Heart right ventricle (tissue), 16 donors: ENCODE results near the gene GSTM5. TPM values are rescaled to one million over a fixed set of nuclear protein-coding genes. Genes with fewer than 3 reads are reported as not detected.
A peak's percentile ranks its signal among the peaks of the same experiment; 100 is the strongest.
"Not testable (repeated sequence)": the region's sequence is repeated elsewhere in the genome, so short reads cannot be mapped to it uniquely, and the experiment has no call there.

ENCODE experiments used
- ATAC-seq, 8 donors: fragments of 200-7000 bp; cut with Tn5 transposase; one replicate each; pipeline ENCODE4 v1.9.1; 2020; ENCODE audit warnings: mild to moderate bottlenecking in 8 of 8, moderate library complexity in 8 of 8, moderate number of reproducible peaks in 1 of 8
- DNase-seq, 2 donors: peaks; one replicate each; pipeline ENCODE4 v3.0.0-alpha.2; 2020
- H3K27ac ChIP-seq, 10 donors: fragments of 200-600 bp; sonication (generic) in 2 of 10; one replicate each; pipeline versions ENCODE4 v1.5.0 to v1.8.0; 2020 to 2022; ENCODE audit warnings: mild to moderate bottlenecking in 3 of 10
- H3K27me3 ChIP-seq, 7 donors: fragments of 200-600 bp; one replicate each; pipeline ENCODE4 v1.8.0; 2021 to 2022; ENCODE audit warnings: mild to moderate bottlenecking in 2 of 7
- H3K36me3 ChIP-seq, 9 donors: fragments of 200-600 bp; sonication (generic) in 1 of 9; one replicate each; pipeline versions ENCODE4 v1.5.0 to v1.8.0; 2020 to 2022; ENCODE audit warnings: mild to moderate bottlenecking in 2 of 9
- H3K4me1 ChIP-seq, 9 donors: fragments of 200-600 bp; sonication (generic) in 1 of 9; one replicate each; pipeline versions ENCODE4 v1.5.0 to v1.8.0; 2020 to 2022; ENCODE audit warnings: mild to moderate bottlenecking in 4 of 9
- H3K4me3 ChIP-seq, 10 donors: fragments of 200-600 bp; sonication (generic) in 2 of 10; one replicate each; pipeline versions ENCODE4 v1.5.0 to v1.8.0; 2020 to 2022; ENCODE audit warnings: mild to moderate bottlenecking in 7 of 10, moderate library complexity in 2 of 10
- H3K9me3 ChIP-seq, 11 donors: fragments of 200-600 bp in 10 of 11; sonication (generic) in 2 of 11; one replicate each; pipeline versions ENCODE4 v1.5.0 to v1.8.0; 2013 to 2022; ENCODE audit warnings: mild to moderate bottlenecking in 2 of 11, control low read depth in 1 of 11, moderate library complexity in 1 of 11
- WGBS, 2 donors: extraction: QIAGEN DNeasy Blood & Tissue Kit; methylation state at CpG; one replicate each; pipeline ENCODE4 v1.1.7; 2013; ENCODE audit warnings: inconsistent platforms in 1 of 2; 5-methylcytosine and 5-hydroxymethylcytosine counted together
- intact Hi-C, 10 donors: fragments of 100-400 bp; cut with DNase I; formaldehyde crosslinking; loops; one replicate each; pipeline versions ENCODE4 v1.11.1 to v1.14.2; 2022
- polyA plus RNA-seq, 2 donors: library from polyadenylated mRNA; stranded (reverse); fragments of 200-250 nt; gene quantifications; one replicate each; pipeline ENCODE4 v1.2.3, GENCODE V29; 2013
- total RNA-seq, 10 donors: library from RNA; stranded (reverse); fragmentation: NEBNext Ultra II Directional in 3 of 10; extraction: Animal tissue kit (Norgen Biotek cat#: 25700) in 3 of 10; gene quantifications; one replicate each; pipeline versions ENCODE4 v1.2.1 to v1.2.4, GENCODE V29; 2021 to 2023
- TF ChIP-seq, protein P1 (sequence below), 9 donors: fragments of 200-600 bp; sonication (generic) in 2 of 9; IDR thresholded peaks; one replicate each; pipeline versions ENCODE4 v1.5.0 to v1.8.0; 2021 to 2022; ENCODE audit warnings: antibody characterized with exemption in 9 of 9, mild to moderate bottlenecking in 5 of 9, moderate library complexity in 1 of 9
- donor health status: Arrhythmogenic right ventricular cardiomyopathy.
- donor health status: ischemic (EF 13 %, LVEDD 7.1; RV severe dilation, severe dysfunction).
- donor health status: healthy with polysubstance abuse.
- donor health status: DM: no; HTN: yes; CAD: no.
- donor health status: DM: no; HTN: no; CAD: no.
- donor health status: ischemic (EF 25% LVEDD 6.9; RV normal size, moderate dysfunction).
- donor health status: ischemic (EF 25% LVEDD 5.7; RV mildly dilated, moderate dysfunction).
- donor health status: healthy.
- donor health status: DM: yes; HTN: yes; CAD: no.
- donor health status: Ischemic cardiomyopathy.
- donor health status: ischemic (EF 35%, LVEDD 5.7; RV mildly dilated, moderate dysfunction).
- donor health status: nonischemic (EF 11% LVEDD 7.7; RV severe dilation, severe dysfunction).
- donor health status: DM: yes; HTN: yes; CAD: no.
- donor health status: PGD.
- donor health status: ischemic (EF 29% LVEDD 5.4; RV normal size, mild dysfunction).
- donor health status: nonischemic (EF 23%, LVEDD 6.1; RV moderate dilation, normal function).

GSTM5 gene
- total and polyA plus RNA-seq, 12 donors: 0.86 to 3.2 (median 2.0) TPM

DNA sequence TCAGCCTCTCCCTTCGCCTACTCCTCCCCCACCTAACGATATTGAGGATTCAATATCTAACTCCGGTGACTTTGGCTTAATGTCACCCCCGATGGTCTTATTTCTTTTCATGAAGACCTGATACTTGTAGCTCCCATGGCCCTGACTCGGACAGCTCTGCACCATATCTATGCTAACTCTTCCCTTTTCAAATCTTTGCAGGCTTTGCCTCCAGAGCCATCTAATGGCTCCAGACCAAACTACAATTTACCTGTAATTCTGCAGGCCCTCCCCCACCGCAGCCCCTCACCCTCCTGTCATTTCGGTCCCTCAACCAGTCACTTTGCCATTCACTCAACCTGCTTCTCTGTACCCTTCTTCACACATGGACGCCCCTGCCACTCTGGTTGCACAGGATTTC is 7.9 kb upstream of the GSTM5 start:
- TF ChIP-seq, protein P1, sequence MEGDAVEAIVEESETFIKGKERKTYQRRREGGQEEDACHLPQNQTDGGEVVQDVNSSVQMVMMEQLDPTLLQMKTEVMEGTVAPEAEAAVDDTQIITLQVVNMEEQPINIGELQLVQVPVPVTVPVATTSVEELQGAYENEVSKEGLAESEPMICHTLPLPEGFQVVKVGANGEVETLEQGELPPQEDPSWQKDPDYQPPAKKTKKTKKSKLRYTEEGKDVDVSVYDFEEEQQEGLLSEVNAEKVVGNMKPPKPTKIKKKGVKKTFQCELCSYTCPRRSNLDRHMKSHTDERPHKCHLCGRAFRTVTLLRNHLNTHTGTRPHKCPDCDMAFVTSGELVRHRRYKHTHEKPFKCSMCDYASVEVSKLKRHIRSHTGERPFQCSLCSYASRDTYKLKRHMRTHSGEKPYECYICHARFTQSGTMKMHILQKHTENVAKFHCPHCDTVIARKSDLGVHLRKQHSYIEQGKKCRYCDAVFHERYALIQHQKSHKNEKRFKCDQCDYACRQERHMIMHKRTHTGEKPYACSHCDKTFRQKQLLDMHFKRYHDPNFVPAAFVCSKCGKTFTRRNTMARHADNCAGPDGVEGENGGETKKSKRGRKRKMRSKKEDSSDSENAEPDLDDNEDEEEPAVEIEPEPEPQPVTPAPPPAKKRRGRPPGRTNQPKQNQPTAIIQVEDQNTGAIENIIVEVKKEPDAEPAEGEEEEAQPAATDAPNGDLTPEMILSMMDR (IDR thresholded peaks at IDR 0.05): no peak
- no peak overlapping the region for H3K4me3 ChIP-seq
- H3K27me3 ChIP-seq: no peaks in the 10 kb centered on the region
- H3K36me3 ChIP-seq: peaks cover 0 to 4% (median 0%) of the 10 kb centered on the region in 9 donors
- H3K9me3 ChIP-seq: peaks cover 0 to 28% (median 4%) of the 10 kb centered on the region in 11 donors
- H3K4me1 ChIP-seq: no peaks in the 10 kb centered on the region
- H3K27ac ChIP-seq: no peak overlapping the region
- ATAC-seq: no peak
- 74 to 83% methylated on average over 8 of the region's 8 CpGs for WGBS, 2 donors
- no peak for DNase-seq
- intact Hi-C loops: no loop called here

DNA sequence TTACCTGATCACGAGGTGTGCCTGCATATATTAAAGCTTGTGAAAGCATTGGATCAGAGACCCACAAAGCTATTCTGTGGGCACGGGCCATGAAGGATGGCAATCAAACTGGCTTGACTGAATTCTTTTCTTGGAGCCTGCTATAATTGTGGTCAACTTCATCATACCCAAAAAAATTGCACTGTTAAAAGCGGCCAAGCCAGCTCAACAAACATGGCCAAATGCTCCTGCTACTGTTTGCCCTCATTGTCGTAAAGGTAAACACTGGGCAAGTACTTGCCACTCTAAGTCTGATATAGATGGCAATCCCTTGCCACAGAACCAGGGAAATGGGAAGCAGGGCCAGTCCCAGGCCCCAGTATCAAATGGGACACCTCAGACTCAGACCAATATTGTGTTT is 6.6 kb upstream of the GSTM5 start:
- peaks cover 0 to 35% (median 4%) of the 10 kb centered on the region in 11 donors for H3K9me3 ChIP-seq
- WGBS, 2 donors: 90% methylated on average over 4 of the region's 4 CpGs
- H3K4me1 ChIP-seq: no peaks in the 10 kb centered on the region
- H3K27ac ChIP-seq: no peak overlapping the region
- no peak for ATAC-seq
- no peak for DNase-seq
- no peak overlapping the region for H3K4me3 ChIP-seq
- no peaks in the 10 kb centered on the region for H3K27me3 ChIP-seq
- TF ChIP-seq, protein P1 (IDR thresholded peaks at IDR 0.05): no peak
- H3K36me3 ChIP-seq: peaks cover 0 to 4% (median 0%) of the 10 kb centered on the region in 9 donors
- intact Hi-C loops: no loop called here

DNA sequence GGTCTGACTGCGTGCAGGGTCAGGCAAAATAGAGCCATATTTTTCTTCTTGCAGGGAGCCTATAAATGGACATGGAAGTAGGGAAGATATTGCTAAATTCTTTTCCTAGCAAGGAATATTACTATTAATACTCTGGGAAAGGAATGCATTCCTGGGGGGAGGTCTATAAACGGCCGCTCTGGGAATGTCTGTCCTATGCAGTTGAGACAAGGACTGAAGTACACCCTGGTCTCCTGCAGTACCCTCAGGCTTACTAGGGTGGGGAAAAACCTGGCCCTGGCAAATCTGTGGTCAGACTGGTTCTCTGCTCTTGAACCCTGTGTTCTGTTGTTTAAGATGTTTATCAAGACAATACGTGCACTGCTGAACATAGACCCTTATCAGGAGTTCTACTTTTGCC is 3.1 kb upstream of the GSTM5 start:
- H3K4me1 ChIP-seq, H3K27me3 ChIP-seq, H3K27ac ChIP-seq, H3K4me3 ChIP-seq, ATAC-seq, DNase-seq, intact Hi-C loops, H3K36me3 ChIP-seq: not testable (repeated sequence)
- peaks cover 0 to 21% (median 4%) of the 10 kb centered on the region in 11 donors for H3K9me3 ChIP-seq
- WGBS, 2 donors: 72 to 74% methylated on average over 4 of the region's 4 CpGs

DNA sequence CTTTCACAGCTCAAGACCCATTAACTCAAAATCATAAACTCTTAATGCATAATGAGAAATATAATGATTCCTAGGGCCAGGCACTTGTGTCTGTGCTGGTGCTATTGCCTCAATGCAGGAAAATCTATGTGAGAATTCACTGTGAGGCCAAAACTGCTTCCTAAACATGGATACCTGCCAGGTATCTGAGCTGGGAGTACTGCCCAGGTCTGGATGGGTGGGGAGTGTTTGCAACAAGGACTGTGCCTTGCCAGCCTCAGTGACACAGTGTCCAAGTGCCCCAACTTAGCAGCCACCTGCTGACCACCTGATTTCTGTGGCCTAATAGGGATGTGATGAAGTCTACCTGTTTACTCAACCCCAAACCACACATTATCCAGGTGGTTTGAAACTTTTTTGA is 2.2 kb upstream of the GSTM5 start:
- H3K27me3 ChIP-seq, H3K4me3 ChIP-seq, H3K36me3 ChIP-seq, H3K27ac ChIP-seq, DNase-seq, intact Hi-C loops, H3K4me1 ChIP-seq: not testable (repeated sequence)
- H3K9me3 ChIP-seq: peaks cover 0 to 21% (median 4%) of the 10 kb centered on the region in 11 donors
- peak in 1 of 8 donors; percentile 59 for ATAC-seq

DNA sequence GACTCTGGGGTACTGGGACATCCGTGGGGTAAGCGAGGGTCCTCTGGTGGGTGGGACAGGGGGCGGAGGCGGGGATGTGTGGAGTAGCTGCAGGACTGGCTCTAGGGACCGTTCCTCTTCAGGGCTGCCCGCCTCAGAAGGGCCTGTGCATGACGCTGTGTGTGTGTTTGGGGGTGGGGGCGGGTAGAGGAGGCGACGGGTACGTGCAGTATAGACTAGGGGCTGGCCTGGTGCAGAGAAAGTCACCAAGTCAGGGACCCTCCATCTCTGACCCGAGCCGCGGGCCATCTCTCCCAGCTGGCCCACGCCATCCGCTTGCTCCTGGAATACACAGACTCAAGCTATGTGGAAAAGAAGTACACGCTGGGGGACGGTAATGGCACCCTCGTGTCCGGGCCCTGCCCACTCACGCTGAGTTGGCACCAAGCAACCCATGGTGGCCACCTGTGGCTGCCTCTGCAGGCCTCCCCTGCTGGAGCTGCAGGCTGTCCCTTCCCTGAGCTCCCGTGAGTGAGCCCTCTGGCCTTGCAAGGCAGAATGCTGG is 342 bp downstream of the GSTM5 start:
- peaks cover 0 to 5% (median 0%) of the 10 kb centered on the region in 7 donors for H3K27me3 ChIP-seq
- ATAC-seq: peak in 5 of 8 donors; percentile 14 to 59 (median 38)
- H3K9me3 ChIP-seq: peaks cover 0 to 21% (median 4%) of the 10 kb centered on the region in 11 donors
- no peak for DNase-seq
- H3K27ac ChIP-seq: peak overlapping the region in 1 of 10 donors; percentile 9
- WGBS, 2 donors: 58 to 66% methylated on average over 22 of the region's 22 CpGs
- H3K4me1 ChIP-seq: peaks cover 0 to 8% (median 0%) of the 10 kb centered on the region in 9 donors
- intact Hi-C loops: no loop called here
- TF ChIP-seq, protein P1 (IDR thresholded peaks at IDR 0.05): no peak
- peaks cover 0 to 4% (median 0%) of the 10 kb centered on the region in 9 donors for H3K36me3 ChIP-seq
- peak overlapping the region in 9 of 10 donors; percentile 33 to 57 (median 49) for H3K4me3 ChIP-seq
